Endothelial cell (in vitro differentiated cells): ENCODE measurements around the gene ACSL3. TPM values are rescaled to one million over a fixed set of nuclear protein-coding genes. Genes with fewer than 3 reads are reported as not detected.

Experiments used
- DNase-seq: peaks from one replicate; pipeline ENCODE4 v3.0.0; 2021; ENCODE audit warnings: low spot score
- H3K27ac Mint-ChIP-seq: one replicate; pipeline ENCODE4 v1.8.0; 2021; ENCODE audit warnings: mixed read lengths, inconsistent platforms; ENCODE audit not compliant: unreplicated experiment
- H3K27me3 Mint-ChIP-seq: one replicate; pipeline ENCODE4 v1.8.0; 2021; ENCODE audit warnings: mild to moderate bottlenecking, moderate library complexity, mixed read lengths, inconsistent platforms; ENCODE audit not compliant: unreplicated experiment
- H3K36me3 Mint-ChIP-seq: one replicate; pipeline ENCODE4 v1.8.0; 2021; ENCODE audit warnings: mild to moderate bottlenecking, low read depth, mixed read lengths, inconsistent platforms; ENCODE audit not compliant: unreplicated experiment
- H3K4me1 Mint-ChIP-seq: one replicate; pipeline ENCODE4 v1.8.0; 2021; ENCODE audit warnings: mild to moderate bottlenecking, mixed read lengths, inconsistent platforms; ENCODE audit not compliant: unreplicated experiment
- H3K4me3 Mint-ChIP-seq: one replicate; pipeline ENCODE4 v1.8.0; 2021; ENCODE audit warnings: mild to moderate bottlenecking, mixed read lengths, inconsistent platforms; ENCODE audit not compliant: unreplicated experiment
- H3K9me3 Mint-ChIP-seq: one replicate; pipeline ENCODE4 v1.8.0; 2021; ENCODE audit warnings: mixed read lengths, inconsistent platforms; ENCODE audit not compliant: unreplicated experiment
- total RNA-seq: library from RNA; stranded (reverse); fragmentation: NEBNext Ultra II Directional; extraction: Animal tissue kit (Norgen Biotek cat#: 25700); gene quantifications from one replicate; pipeline ENCODE4 v1.2.1, GENCODE V29; 2021; ENCODE audit not compliant: unreplicated experiment
- TF ChIP-seq, protein P1 (sequence below): fragments of 200-600 bp; sonication (generic); IDR thresholded peaks from one replicate; pipeline ENCODE4 v1.5.0; 2021; ENCODE audit warnings: antibody characterized with exemption; ENCODE audit not compliant: unreplicated experiment

The ACSL3 gene
- total RNA-seq, 1 donor from 2014 or later = 163 TPM

DNA sequence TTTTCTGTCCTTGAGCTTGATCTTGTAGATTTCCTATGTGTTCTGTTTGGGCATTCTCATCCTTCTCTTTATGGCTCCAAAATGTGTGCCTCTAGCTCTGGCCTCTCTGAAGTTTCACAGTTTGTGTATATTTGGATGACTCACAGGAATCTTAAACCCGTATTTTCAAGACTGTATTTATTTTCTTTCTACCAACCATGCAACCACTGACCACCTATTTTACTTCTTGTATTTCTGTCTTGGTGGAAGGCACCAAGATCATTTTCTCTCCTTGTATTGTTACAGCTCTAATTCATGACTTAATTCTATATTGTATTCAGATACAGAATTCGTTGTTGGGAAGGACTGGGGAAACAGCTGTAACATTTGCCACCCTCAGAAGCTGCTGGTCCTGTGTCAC is 39.5 kb downstream of the ACSL3 start:
- Mint-ChIP-seq H3K27ac (peak overlapping the region; percentile 0), H3K9me3 (no peaks in the 10 kb centered on the region), H3K27me3 (peaks cover 2% of the 10 kb centered on the region), H3K4me3 (no peak overlapping the region), H3K36me3 (peaks cover 4% of the 10 kb centered on the region), H3K4me1 (peaks cover 25% of the 10 kb centered on the region)
- TF ChIP-seq, protein P1, sequence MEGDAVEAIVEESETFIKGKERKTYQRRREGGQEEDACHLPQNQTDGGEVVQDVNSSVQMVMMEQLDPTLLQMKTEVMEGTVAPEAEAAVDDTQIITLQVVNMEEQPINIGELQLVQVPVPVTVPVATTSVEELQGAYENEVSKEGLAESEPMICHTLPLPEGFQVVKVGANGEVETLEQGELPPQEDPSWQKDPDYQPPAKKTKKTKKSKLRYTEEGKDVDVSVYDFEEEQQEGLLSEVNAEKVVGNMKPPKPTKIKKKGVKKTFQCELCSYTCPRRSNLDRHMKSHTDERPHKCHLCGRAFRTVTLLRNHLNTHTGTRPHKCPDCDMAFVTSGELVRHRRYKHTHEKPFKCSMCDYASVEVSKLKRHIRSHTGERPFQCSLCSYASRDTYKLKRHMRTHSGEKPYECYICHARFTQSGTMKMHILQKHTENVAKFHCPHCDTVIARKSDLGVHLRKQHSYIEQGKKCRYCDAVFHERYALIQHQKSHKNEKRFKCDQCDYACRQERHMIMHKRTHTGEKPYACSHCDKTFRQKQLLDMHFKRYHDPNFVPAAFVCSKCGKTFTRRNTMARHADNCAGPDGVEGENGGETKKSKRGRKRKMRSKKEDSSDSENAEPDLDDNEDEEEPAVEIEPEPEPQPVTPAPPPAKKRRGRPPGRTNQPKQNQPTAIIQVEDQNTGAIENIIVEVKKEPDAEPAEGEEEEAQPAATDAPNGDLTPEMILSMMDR = no peak
- no peak for DNase-seq

DNA sequence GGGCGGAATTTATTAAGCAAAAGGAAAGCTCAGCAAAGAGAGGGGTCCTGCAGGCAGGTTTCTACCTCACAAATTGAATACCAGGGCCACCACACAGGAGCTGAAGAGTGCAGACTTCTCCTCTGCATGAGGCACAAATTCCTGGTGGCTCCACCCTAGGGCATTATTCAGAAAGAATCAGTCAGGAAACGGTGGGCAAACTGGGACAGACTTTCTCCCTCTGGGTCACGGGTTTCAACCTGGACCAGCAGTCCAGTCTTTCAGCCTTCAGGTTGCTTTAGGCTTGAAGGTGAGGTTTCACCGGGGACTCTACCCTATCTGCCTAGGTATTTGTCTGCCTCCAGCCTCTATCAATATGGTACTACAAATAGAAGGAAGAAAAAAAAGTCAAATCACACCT is 41.8 kb downstream of the ACSL3 start:
- peaks cover 45% of the 10 kb centered on the region for H3K4me1 Mint-ChIP-seq
- H3K4me3 Mint-ChIP-seq = peak overlapping the region; percentile 12
- no peak for DNase-seq
- no peaks in the 10 kb centered on the region for H3K9me3 Mint-ChIP-seq
- TF ChIP-seq, protein P1 = no peak
- no peak overlapping the region for H3K27ac Mint-ChIP-seq
- peaks cover 19% of the 10 kb centered on the region for H3K36me3 Mint-ChIP-seq
- H3K27me3 Mint-ChIP-seq = peaks cover 5% of the 10 kb centered on the region

DNA sequence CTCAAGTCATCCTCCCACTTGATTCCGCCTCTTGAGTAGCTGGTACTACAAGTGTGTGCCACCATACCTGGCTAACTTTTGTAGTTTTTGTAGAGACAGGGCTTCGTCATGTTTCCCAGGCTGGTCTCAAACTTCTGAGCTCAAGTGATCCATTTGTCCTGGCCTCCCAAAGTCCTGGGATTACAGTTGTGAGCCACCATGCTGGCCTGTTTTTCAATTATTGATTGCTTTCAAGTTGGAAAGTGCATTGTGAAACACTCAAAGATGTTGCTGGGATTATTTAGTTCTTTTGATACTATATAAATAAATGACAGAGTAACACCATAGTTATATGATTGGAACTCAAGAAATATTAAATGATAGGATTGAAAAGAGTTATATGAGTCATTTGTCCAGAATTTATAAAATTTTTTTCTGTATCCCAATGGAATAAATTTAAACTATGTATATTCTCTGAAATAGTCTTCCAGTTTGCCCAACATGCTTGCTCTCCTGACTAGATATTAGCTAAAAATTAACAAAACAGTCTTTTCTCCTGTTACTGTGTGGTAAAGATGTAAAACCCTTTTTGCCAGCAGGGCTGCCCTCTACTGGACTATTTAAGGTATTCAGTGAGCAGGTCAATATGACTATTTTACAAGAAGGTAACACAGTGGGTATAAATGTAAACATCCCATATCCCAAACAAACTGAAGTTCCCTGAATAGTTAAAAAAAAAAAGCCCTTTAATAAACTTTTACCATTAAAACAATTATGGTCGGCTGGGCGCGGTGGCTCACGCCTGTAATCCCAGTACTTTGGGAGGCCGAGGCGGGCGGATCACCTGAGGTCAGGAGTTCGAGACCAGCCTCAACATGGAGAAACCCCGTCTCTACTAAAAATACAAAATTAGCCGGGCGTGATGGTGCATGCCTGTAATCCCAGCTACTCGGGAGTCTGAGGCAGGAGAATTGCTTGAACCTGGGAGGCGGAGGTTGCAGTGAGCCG is 42.7 kb downstream of the ACSL3 start:
- Mint-ChIP-seq H3K4me3 (no peak overlapping the region), H3K36me3 (peaks cover 24% of the 10 kb centered on the region), H3K9me3 (no peaks in the 10 kb centered on the region), H3K4me1 (peaks cover 46% of the 10 kb centered on the region), H3K27me3 (peaks cover 6% of the 10 kb centered on the region), H3K27ac (no peak overlapping the region)
- TF ChIP-seq, protein P1 = peak; percentile 74
- DNase-seq = peak; percentile 15

DNA sequence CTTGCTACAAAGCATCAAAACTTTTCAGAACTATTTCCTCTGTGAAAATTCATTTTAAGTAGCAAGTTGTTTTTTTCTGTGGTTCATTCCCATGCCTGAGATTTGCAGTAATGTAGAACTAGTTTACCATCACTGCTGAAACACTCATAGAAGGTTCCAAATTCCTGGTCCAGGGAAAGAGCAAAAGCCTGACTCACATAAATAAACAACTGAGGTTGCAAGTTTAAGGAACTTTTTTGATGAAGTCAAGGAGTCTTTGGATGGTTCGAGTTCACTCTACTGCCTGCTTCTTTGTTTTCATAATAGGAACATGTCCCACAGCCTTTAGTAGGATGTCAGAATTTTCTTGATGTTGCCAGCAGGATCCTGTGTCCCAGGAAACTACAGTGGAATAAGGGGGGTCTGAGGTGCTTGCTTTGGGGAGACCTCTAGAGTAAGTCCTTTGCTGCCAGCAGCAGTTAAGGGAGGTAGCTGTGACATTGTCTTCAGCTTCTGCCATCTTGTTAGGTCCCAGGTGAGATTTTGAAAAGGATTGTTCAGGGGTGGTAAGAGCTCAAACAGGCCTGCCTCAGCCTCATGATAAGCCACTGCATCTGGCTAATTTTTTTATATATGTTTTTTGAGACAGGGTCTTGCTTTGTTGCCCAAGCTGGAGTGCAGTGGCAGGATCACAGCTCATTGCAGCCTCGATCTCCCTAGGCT is 43.9 kb downstream of the ACSL3 start:
- no peak for DNase-seq
- H3K4me1 Mint-ChIP-seq = peaks cover 46% of the 10 kb centered on the region
- peaks cover 4% of the 10 kb centered on the region for H3K27me3 Mint-ChIP-seq
- H3K36me3 Mint-ChIP-seq = peaks cover 24% of the 10 kb centered on the region
- H3K27ac Mint-ChIP-seq = no peak overlapping the region
- no peak overlapping the region for H3K4me3 Mint-ChIP-seq
- H3K9me3 Mint-ChIP-seq = no peaks in the 10 kb centered on the region
- TF ChIP-seq, protein P1 = no peak
